Gastrocnemius medialis (tissue), 4 donors: ENCODE results near the gene STXBP4. TPM values are rescaled to one million over a fixed set of nuclear protein-coding genes. Genes with fewer than 3 reads are reported as not detected.

Experiments used
- ATAC-seq, 2 donors: fragments of 150-250 bp; one replicate each; pipeline ENCODE4 v1.9.1; 2016
- DNase-seq, 2 donors: peaks; one replicate each; pipeline ENCODE4 v3.0.0-alpha.2; 2019
- H3K27ac ChIP-seq, 4 donors: fragments of 200-600 bp; sonication (generic); 1 replicate in 1 of 4; 2 replicates in 3 of 4; pipeline ENCODE4 v1.5.1; 2016 to 2018; ENCODE audit warnings: mild to moderate bottlenecking in 2 of 4, moderate library complexity in 1 of 4
- H3K27me3 ChIP-seq, 3 donors: fragments of 200-600 bp; sonication (generic) in 2 of 3; 1 replicate in 1 of 3; 2 replicates in 2 of 3; pipeline versions ENCODE4 v1.5.1 to v1.6.0; 2016 to 2019; ENCODE audit warnings: mild to moderate bottlenecking in 1 of 3, moderate library complexity in 1 of 3
- H3K36me3 ChIP-seq, 2 donors: fragments of 200-600 bp; sonication (generic) in 1 of 2; one replicate each; pipeline ENCODE4 v1.5.1; 2017 to 2018
- H3K4me1 ChIP-seq, 2 donors: fragments of 200-600 bp; sonication (generic) in 1 of 2; one replicate each; pipeline ENCODE4 v1.5.1; 2016 to 2017; ENCODE audit warnings: mild to moderate bottlenecking in 2 of 2
- H3K4me3 ChIP-seq, 4 donors: fragments of 200-600 bp; sonication (generic) in 3 of 4; 1 replicate in 1 of 4; 2 replicates in 3 of 4; pipeline ENCODE4 v1.5.1; 2016 to 2019; ENCODE audit warnings: mild to moderate bottlenecking in 2 of 4
- H3K9me3 ChIP-seq, 3 donors: fragments of 200-600 bp; sonication (generic) in 2 of 3; 1 replicate in 1 of 3; 2 replicates in 2 of 3; pipeline ENCODE4 v1.5.1; 2016 to 2019
- CTCF ChIP-seq, 5 experiments: fragments of 450-650 bp in 3 of 5; fragments of 200-600 bp in 2 of 5; sonication (generic) in 2 of 5; IDR thresholded peaks in 4 of 5; conservative IDR thresholded peaks in 1 of 5; 1 replicate in 4 of 5; 2 replicates in 1 of 5; pipeline ENCODE4 v1.5.1; 2016 to 2019; ENCODE audit warnings: antibody characterized with exemption in 5 of 5, mild to moderate bottlenecking in 3 of 5, moderate library complexity in 3 of 5
- POLR2A ChIP-seq, 2 donors: fragments of 450-650 bp; IDR thresholded peaks; one replicate each; pipeline ENCODE4 v1.6.1; 2017; ENCODE audit warnings: antibody characterized with exemption in 2 of 2, mild to moderate bottlenecking in 2 of 2, moderate library complexity in 2 of 2
- in situ Hi-C, 4 donors: fragments of 200-750 bp; cut with MboI; loops; one replicate each; pipeline versions ENCODE4 v1.15.0 to v1.8.0; 2017; ENCODE audit warnings: low sequenced_read_pairs in 4 of 4
- intact Hi-C: fragments of 100-400 bp; cut with DNase I; formaldehyde crosslinking; loops from one replicate; pipeline ENCODE4 v1.15.1; 2023; ENCODE audit warnings: low total_unique reads
- total RNA-seq, 4 donors: library from RNA; depleted of rRNA; stranded (reverse); fragments of >200 nt; gene quantifications; one replicate each; pipeline versions ENCODE4 v1.1.0 to v1.2.3, GENCODE V29; 2016

STXBP4 gene
- total RNA-seq, 4 donors from 2014 or later, result 1.4 to 20.7 (median 9.6) TPM

- no peak for DNase-seq
- H3K9me3 ChIP-seq, result no peaks in the 10 kb centered on the region
- H3K4me1 ChIP-seq, result no peaks in the 10 kb centered on the region
- intact Hi-C loops (no loop called here), in situ Hi-C loops (no loop called here)
- no peaks in the 10 kb centered on the region for H3K36me3 ChIP-seq
- H3K4me3 ChIP-seq, result no peak overlapping the region
- no peaks in the 10 kb centered on the region for H3K27me3 ChIP-seq
- H3K27ac ChIP-seq, result no peak overlapping the region
- no peak for TF ChIP-seq CTCF (IDR thresholded peaks at IDR 0.05 in 4 of 5, conservative IDR thresholded peaks at IDR 0.05 in 1 of 5)
- TF ChIP-seq POLR2A (IDR thresholded peaks at IDR 0.05), result no peak
- ATAC-seq, result no peak
Measured at GRCh38 chr17:54937426-54937825, 31.1 kb upstream of the STXBP4 start.

GRCh38 chr17:54941285-54941684, 27.3 kb upstream of the STXBP4 start:
- H3K9me3 ChIP-seq, result no peaks in the 10 kb centered on the region
- H3K36me3 ChIP-seq, result no peaks in the 10 kb centered on the region
- TF ChIP-seq CTCF (IDR thresholded peaks at IDR 0.05 in 4 of 5, conservative IDR thresholded peaks at IDR 0.05 in 1 of 5) (no peak), POLR2A (IDR thresholded peaks at IDR 0.05) (no peak)
- H3K27me3 ChIP-seq, result no peaks in the 10 kb centered on the region
- no peaks in the 10 kb centered on the region for H3K4me1 ChIP-seq
- intact Hi-C loops, result no loop called here
- H3K27ac ChIP-seq, result no peak overlapping the region
- no peak overlapping the region for H3K4me3 ChIP-seq
- no peak for ATAC-seq
- DNase-seq, result no peak
- in situ Hi-C loops, result no loop called here

GRCh38 chr17:54944796-54945195, 23.8 kb upstream of the STXBP4 start:
- H3K27me3 ChIP-seq, result no peaks in the 10 kb centered on the region
- intact Hi-C loops, result no loop called here
- no peak overlapping the region for H3K4me3 ChIP-seq
- H3K27ac ChIP-seq, result no peak overlapping the region
- no peaks in the 10 kb centered on the region for H3K9me3 ChIP-seq
- TF ChIP-seq POLR2A (IDR thresholded peaks at IDR 0.05), result no peak
- TF ChIP-seq CTCF (IDR thresholded peaks at IDR 0.05 in 4 of 5, conservative IDR thresholded peaks at IDR 0.05 in 1 of 5), result no peak
- DNase-seq, result no peak
- H3K36me3 ChIP-seq, result no peaks in the 10 kb centered on the region
- H3K4me1 ChIP-seq, result peaks cover 0 to 4% of the 10 kb centered on the region in 2 donors
- in situ Hi-C loops, result no loop called here
- no peak for ATAC-seq

GRCh38 chr17:54945231-54945630, 23.3 kb upstream of the STXBP4 start:
- H3K9me3 ChIP-seq, result no peaks in the 10 kb centered on the region
- no peak for DNase-seq
- H3K4me3 ChIP-seq, result no peak overlapping the region
- ATAC-seq, result no peak
- TF ChIP-seq POLR2A (IDR thresholded peaks at IDR 0.05) (no peak), CTCF (IDR thresholded peaks at IDR 0.05 in 4 of 5, conservative IDR thresholded peaks at IDR 0.05 in 1 of 5) (no peak)
- in situ Hi-C loops, result no loop called here
- H3K27me3 ChIP-seq, result no peaks in the 10 kb centered on the region
- H3K27ac ChIP-seq, result no peak overlapping the region
- H3K36me3 ChIP-seq, result no peaks in the 10 kb centered on the region
- peaks cover 0 to 4% of the 10 kb centered on the region in 2 donors for H3K4me1 ChIP-seq
- intact Hi-C loops, result no loop called here

- in situ Hi-C loops, result no loop called here
- H3K4me1 ChIP-seq, result peaks cover 0 to 4% of the 10 kb centered on the region in 2 donors
- no peaks in the 10 kb centered on the region for H3K27me3 ChIP-seq
- intact Hi-C loops, result no loop called here
- TF ChIP-seq CTCF (IDR thresholded peaks at IDR 0.05 in 4 of 5, conservative IDR thresholded peaks at IDR 0.05 in 1 of 5) (no peak), POLR2A (IDR thresholded peaks at IDR 0.05) (no peak)
- DNase-seq, result no peak
- no peak overlapping the region for H3K27ac ChIP-seq
- no peak for ATAC-seq
- H3K9me3 ChIP-seq, result no peaks in the 10 kb centered on the region
- no peaks in the 10 kb centered on the region for H3K36me3 ChIP-seq
- H3K4me3 ChIP-seq, result no peak overlapping the region
Measured at GRCh38 chr17:54945671-54946070, 22.9 kb upstream of the STXBP4 start.
